GM12878 (cell line): ENCODE measurements around the gene NMNAT3.
"Not testable (repeated sequence)": the region's sequence is repeated elsewhere in the genome, so short reads cannot be mapped to it uniquely, and the experiment has no call there.

Experiments
- CTCF ChIP-seq, 3 experiments: IDR thresholded peaks in 2 of 3; conservative IDR thresholded peaks in 1 of 3; 2 replicates each; pipeline ENCODE4 v1.5.1; 2011; ENCODE audit warnings: low read depth in 3 of 3, low read length in 3 of 3, mild to moderate bottlenecking in 3 of 3, control low read depth in 2 of 3, moderate library complexity in 2 of 3, inconsistent platforms in 1 of 3, mixed read lengths in 1 of 3; ENCODE audit not compliant: control insufficient read depth in 2 of 3, insufficient read depth in 1 of 3; ENCODE audit errors: extremely low read depth in 1 of 3
- MXI1 ChIP-seq: fragments of 150-350 bp; IDR thresholded peaks from 2 replicates; pipeline ENCODE4 v1.6.1; 2011; ENCODE audit warnings: low read depth, mild to moderate bottlenecking, inconsistent platforms, low read length, improper control_type of control experiment
- NFIC ChIP-seq: IDR thresholded peaks from 2 replicates; pipeline ENCODE4 v1.6.1; 2012; ENCODE audit warnings: low read depth, mild to moderate bottlenecking, inconsistent platforms, low read length, moderate library complexity
- POLR2A ChIP-seq: IDR thresholded peaks from 2 replicates; pipeline ENCODE4 v1.6.1; 2011; ENCODE audit warnings: low read depth, mild to moderate bottlenecking, low read length
- RFX5 ChIP-seq: IDR thresholded peaks from 2 replicates; pipeline ENCODE4 v1.6.1; 2011; ENCODE audit warnings: low read depth, low read length, improper control_type of control experiment
- SMC3 ChIP-seq: IDR thresholded peaks from 2 replicates; pipeline ENCODE4 v1.6.1; 2011; ENCODE audit warnings: low read length, improper control_type of control experiment, borderline replicate concordance
- TF ChIP-seq, protein P1 (sequence below): IDR thresholded peaks from 2 replicates; pipeline ENCODE4 v1.6.1; 2011; ENCODE audit warnings: borderline replicate concordance, low read depth, mild to moderate bottlenecking, moderate library complexity, mixed read lengths, low read length; ENCODE audit not compliant: insufficient read depth; ENCODE audit errors: extremely low read length

DNA sequence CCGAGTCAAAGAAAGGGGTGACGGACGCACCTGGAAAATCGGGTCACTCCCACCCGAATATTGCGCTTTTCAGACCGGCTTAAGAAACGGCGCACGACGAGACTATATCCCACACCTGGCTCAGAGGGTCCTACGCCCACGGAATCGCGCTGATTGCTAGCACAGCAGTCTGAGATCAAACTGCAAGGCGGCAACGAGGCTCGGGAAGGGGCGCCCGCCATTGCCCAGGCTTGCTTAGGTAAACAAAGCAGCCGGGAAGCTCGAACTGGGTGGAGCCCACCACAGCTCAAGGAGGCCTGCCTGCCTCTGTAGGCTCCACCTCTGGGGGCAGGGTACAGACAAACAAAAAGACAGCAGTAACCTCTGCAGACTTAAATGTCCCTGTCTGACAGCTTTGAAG, 86.6 kb downstream of the NMNAT3 start:
- TF ChIP-seq POLR2A; CTCF (IDR thresholded peaks at IDR 0.05 in 2 of 3, conservative IDR thresholded peaks at IDR 0.05 in 1 of 3; ENCODE audit: control insufficient read depth in 2 of 3, extremely low read depth in 1 of 3, insufficient read depth in 1 of 3, low read depth in 3 of 3, low read length in 3 of 3); SMC3; RFX5; NFIC; MXI1: not testable (repeated sequence)
- TF ChIP-seq, protein P1, sequence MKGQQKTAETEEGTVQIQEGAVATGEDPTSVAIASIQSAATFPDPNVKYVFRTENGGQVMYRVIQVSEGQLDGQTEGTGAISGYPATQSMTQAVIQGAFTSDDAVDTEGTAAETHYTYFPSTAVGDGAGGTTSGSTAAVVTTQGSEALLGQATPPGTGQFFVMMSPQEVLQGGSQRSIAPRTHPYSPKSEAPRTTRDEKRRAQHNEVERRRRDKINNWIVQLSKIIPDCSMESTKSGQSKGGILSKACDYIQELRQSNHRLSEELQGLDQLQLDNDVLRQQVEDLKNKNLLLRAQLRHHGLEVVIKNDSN: not testable (repeated sequence)
